Prostate gland (tissue), 2 donors: ENCODE data around the gene PDZRN4.

Experiments
- CTCF ChIP-seq, 4 experiments: fragments of 200-600 bp in 2 of 4; fragments of 450-650 bp in 2 of 4; sonication (generic) in 2 of 4; IDR thresholded peaks; 1 replicate in 3 of 4; 2 replicates in 1 of 4; pipeline ENCODE4 v1.5.1; 2016 to 2019; ENCODE audit warnings: antibody characterized with exemption in 4 of 4, mild to moderate bottlenecking in 2 of 4, moderate library complexity in 2 of 4
- POLR2AphosphoS5 ChIP-seq: sonication (generic); formaldehyde crosslinking; IDR thresholded peaks from one replicate; pipeline ENCODE4 v1.6.1; 2017; ENCODE audit warnings: antibody characterized with exemption

GRCh38 chr12:41264281-41264680, 76.2 kb downstream of the PDZRN4 start:
- peak in 2 of 4 experiments; percentile 25 to 33 for TF ChIP-seq CTCF (IDR thresholded peaks at IDR 0.05)
- no peak for TF ChIP-seq POLR2AphosphoS5
